PFSK-1 (cell line): ENCODE measurements around the gene TULP1.

Experiments used
- FOXP2 ChIP-seq: optimal IDR thresholded peaks from 2 replicates; pipeline ENCODE3; 2011; ENCODE audit warnings: borderline replicate concordance, control low read depth, inconsistent platforms; ENCODE audit not compliant: insufficient read depth; ENCODE audit errors: extremely low read length, extremely low read depth
- POLR2AphosphoS5 ChIP-seq: IDR thresholded peaks from 2 replicates; pipeline ENCODE4 v1.6.1; 2012; ENCODE audit warnings: low read depth, mild to moderate bottlenecking, control low read depth, low read length, moderate library complexity
- SIN3A ChIP-seq: IDR thresholded peaks from 2 replicates; pipeline ENCODE4 v1.6.1; 2012; ENCODE audit warnings: mild to moderate bottlenecking, low read length, moderate library complexity, borderline replicate concordance; ENCODE audit not compliant: insufficient read depth
- TAF1 ChIP-seq: IDR thresholded peaks from 2 replicates; pipeline ENCODE4 v1.6.1; 2012; ENCODE audit warnings: low read length, control low read depth, borderline replicate concordance; ENCODE audit not compliant: insufficient read depth
- TF ChIP-seq, protein P1 (sequence below), 2 experiments: IDR thresholded peaks; 2 replicates each; pipeline versions ENCODE4 v1.6.1 to v1.8.0; 2011 to 2012; ENCODE audit warnings: low read depth in 2 of 2, low read length in 2 of 2, control low read depth in 1 of 2, inconsistent platforms in 1 of 2, mild to moderate bottlenecking in 1 of 2, moderate library complexity in 1 of 2; ENCODE audit not compliant: insufficient read depth in 1 of 2

The TULP1 gene

DNA sequence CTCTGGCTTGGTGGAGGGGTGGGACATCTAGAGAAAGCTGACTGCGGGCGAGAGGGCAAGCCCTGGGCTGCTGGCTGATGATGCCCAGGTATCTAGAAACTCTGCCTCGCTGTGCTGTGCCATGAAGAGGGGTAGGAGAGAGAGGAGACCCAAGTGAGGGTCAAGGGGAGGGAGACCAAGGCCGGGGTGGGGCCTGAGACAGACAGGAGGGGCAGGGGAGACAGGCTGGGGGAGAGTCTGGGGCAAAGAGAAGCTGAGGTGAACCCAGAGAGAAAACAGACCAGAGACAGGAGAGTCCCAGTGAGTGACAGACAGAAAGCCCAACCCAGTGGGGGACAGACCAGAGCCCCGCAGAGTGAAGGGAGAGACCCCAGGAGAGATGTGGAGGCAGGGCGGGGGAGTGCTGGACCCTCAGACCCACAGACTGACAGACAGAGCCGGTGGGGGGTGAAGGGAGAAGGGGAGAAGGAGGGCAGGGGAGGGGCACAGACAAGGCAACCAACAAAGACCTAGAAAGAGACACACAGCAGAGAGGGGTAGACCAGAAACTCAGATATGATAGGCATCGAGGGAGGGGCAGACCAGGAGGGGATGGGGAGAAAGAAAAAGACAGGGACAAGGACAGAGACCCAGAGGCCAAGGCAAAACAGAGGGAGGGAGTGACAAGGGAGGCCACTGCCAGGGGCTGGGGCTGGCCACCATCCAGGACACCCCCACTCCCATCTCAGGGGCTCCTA, 21.7 kb downstream of the TULP1 start:
- TF ChIP-seq, protein P1, sequence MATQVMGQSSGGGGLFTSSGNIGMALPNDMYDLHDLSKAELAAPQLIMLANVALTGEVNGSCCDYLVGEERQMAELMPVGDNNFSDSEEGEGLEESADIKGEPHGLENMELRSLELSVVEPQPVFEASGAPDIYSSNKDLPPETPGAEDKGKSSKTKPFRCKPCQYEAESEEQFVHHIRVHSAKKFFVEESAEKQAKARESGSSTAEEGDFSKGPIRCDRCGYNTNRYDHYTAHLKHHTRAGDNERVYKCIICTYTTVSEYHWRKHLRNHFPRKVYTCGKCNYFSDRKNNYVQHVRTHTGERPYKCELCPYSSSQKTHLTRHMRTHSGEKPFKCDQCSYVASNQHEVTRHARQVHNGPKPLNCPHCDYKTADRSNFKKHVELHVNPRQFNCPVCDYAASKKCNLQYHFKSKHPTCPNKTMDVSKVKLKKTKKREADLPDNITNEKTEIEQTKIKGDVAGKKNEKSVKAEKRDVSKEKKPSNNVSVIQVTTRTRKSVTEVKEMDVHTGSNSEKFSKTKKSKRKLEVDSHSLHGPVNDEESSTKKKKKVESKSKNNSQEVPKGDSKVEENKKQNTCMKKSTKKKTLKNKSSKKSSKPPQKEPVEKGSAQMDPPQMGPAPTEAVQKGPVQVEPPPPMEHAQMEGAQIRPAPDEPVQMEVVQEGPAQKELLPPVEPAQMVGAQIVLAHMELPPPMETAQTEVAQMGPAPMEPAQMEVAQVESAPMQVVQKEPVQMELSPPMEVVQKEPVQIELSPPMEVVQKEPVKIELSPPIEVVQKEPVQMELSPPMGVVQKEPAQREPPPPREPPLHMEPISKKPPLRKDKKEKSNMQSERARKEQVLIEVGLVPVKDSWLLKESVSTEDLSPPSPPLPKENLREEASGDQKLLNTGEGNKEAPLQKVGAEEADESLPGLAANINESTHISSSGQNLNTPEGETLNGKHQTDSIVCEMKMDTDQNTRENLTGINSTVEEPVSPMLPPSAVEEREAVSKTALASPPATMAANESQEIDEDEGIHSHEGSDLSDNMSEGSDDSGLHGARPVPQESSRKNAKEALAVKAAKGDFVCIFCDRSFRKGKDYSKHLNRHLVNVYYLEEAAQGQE (IDR thresholded peaks at IDR 0.05; ENCODE audit: insufficient read depth in 1 of 2, low read depth in 2 of 2, low read length in 2 of 2), result no peak
- TF ChIP-seq POLR2AphosphoS5, result no peak
- no peak for TF ChIP-seq FOXP2
- TF ChIP-seq SIN3A, result no peak
- TF ChIP-seq TAF1, result no peak

DNA sequence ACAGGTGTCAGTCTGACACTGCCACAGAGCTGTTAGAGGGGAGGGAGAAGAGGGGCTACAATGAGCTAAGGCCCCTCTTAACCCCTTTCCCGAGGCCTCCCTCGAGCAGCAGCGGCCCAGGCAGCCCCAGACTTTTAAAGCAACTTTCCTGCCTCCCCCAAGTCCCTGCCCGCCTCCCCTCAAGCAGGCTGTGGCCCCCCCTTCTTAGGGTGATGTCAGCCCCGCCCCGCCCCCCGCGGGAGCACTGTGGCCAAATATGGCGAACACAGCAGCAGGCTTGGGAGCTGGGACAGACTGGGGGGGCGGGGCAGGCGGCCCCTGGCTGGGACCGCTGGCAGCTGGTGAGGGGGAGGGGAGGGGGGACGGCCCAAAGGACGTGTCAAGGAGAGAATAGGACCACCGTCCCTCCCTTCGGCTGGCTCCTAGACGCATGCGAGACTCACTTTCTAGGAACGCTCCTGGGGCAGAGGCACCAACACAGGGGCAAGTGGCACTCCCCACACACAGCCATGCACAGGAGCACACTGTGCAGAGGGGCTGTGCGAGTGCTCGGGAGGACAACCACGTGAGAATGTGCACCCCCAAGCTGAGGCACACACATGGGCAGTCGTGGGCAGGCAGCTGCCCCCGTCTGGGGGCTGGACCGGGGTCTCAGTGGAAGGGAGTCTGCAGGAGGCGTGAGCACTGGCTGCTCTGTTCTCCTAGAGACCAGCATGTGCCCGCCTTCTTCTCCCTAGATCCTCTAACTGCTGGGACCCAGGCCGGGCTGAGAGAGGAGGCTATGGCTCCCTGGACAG, 22.5 kb downstream of the TULP1 start:
- TF ChIP-seq, protein P1 (IDR thresholded peaks at IDR 0.05; ENCODE audit: insufficient read depth in 1 of 2, low read depth in 2 of 2, low read length in 2 of 2), result no peak
- TF ChIP-seq TAF1 (no peak), SIN3A (no peak), POLR2AphosphoS5 (no peak), FOXP2 (no peak)

DNA sequence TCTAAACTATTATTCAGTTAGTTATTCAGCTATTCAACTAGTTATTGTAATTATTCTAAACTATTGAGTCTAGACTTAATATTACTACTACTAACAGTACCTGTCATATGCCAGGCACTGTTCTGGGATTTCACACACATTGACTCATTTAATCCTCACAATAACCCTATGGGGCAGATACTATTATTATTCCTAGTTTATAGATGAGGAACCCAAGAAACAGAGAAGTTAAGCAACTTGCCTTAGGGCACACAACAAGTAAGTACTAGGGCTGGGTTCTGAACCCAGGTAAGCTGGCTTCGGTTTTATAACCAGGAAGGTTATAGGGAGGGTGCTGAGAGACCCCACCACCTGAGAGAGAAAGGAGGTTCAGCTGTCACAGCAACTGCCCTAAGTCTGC, 23.6 kb downstream of the TULP1 start:
- no peak for TF ChIP-seq SIN3A
- no peak for TF ChIP-seq POLR2AphosphoS5
- TF ChIP-seq, protein P1 (IDR thresholded peaks at IDR 0.05; ENCODE audit: insufficient read depth in 1 of 2, low read depth in 2 of 2, low read length in 2 of 2), result no peak
- TF ChIP-seq FOXP2, result no peak
- no peak for TF ChIP-seq TAF1

DNA sequence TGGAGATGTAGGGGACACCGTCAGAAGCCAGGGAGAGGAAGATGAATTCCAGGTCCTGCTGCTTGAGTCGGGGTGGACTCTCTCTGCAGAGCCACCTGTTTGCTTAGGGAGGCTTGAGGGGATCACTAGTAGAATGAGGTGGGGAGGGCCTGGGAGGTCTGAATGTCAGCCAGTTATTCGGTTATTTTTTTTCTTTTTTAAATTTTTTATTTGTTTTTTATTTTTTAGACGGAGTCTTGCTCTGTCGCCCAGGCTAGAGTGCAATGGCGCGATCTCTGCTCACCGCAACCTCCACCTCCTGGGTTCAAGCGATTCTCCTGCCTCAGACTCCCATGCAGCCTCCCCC, 24.2 kb downstream of the TULP1 start:
- TF ChIP-seq TAF1, result no peak
- TF ChIP-seq, protein P1 (IDR thresholded peaks at IDR 0.05; ENCODE audit: insufficient read depth in 1 of 2, low read depth in 2 of 2, low read length in 2 of 2), result no peak
- TF ChIP-seq FOXP2, result no peak
- no peak for TF ChIP-seq SIN3A
- no peak for TF ChIP-seq POLR2AphosphoS5
